GM13977 (cell line): ENCODE results near the gene NFU1.

Experiments
- DNase-seq: peaks from one replicate; pipeline ENCODE4 v3.0.0; 2012; ENCODE audit warnings: low spot score
- CTCF ChIP-seq: IDR thresholded peaks from 2 replicates; pipeline ENCODE4 v1.5.1; 2012; ENCODE audit warnings: mild to moderate bottlenecking, control low read depth; ENCODE audit not compliant: insufficient read depth; ENCODE audit errors: extremely low read depth, missing control alignments
- in situ Hi-C: fragments of 300-500 bp; cut with MboI; formaldehyde crosslinking; loops from one replicate; pipeline ENCODE4 v1.12.0; 2022; ENCODE audit warnings: low sequenced_read_pairs, low pct_unique_long_range_greater_than_20kb, mixed read lengths, inconsistent platforms; ENCODE audit not compliant: unreplicated experiment

Gene NFU1

GRCh38 chr2:69464575-69464974, 27.3 kb upstream of the NFU1 start:
- no peak for DNase-seq
- in situ Hi-C loops = no loop called here
- no peak for TF ChIP-seq CTCF

DNA sequence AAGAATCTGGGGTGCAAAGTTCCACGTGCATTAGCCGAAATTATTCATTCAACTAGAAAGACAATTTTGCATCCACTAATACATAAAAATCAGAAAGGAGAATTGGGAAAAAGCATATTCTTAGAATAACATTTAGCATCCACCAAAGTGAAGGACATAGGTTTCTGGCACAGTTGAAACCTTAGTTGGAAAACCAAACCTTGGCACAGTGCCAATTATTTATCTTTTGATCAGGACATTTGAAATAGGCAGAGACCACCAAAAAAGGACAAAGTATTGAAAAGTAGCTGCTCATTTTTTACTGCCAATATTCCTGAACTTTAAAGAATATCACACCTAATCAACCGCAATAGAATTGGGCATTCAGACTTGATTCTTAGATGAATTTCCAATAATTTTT, 25.5 kb upstream of the NFU1 start:
- DNase-seq = no peak
- in situ Hi-C loops = no loop called here
- no peak for TF ChIP-seq CTCF

GRCh38 chr2:69461404-69461803, 24.2 kb upstream of the NFU1 start:
- no peak for TF ChIP-seq CTCF
- DNase-seq = no peak
- in situ Hi-C loops = no loop called here

DNA sequence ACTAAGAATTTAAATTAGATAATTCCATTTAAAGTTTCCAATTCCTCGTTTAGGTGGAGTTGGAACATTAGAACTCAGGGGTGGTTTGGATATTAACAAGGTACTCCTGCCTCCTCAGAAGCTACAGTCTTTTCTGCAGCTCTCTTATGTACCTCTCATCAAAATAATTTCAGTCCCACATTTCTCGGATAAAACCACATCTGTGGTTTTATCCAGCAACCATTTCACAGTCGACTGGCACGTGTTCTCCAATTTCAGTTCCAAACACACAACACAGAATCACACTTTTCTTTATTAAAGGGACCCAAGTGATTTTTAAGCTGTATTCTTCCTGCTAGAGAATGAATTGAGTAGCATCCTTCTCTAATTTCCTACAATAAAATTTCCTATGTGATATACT, 22.7 kb upstream of the NFU1 start:
- in situ Hi-C loops = no loop called here
- no peak for DNase-seq

GRCh38 chr2:69456950-69457445, 19.8 kb upstream of the NFU1 start:
- in situ Hi-C loops = no loop called here
- TF ChIP-seq CTCF = no peak
- no peak for DNase-seq

More for the DNA sequence above, 22.7 kb upstream of the NFU1 start:
- TF ChIP-seq CTCF = no peak

GRCh38 chr2:69456154-69456553, 18.9 kb upstream of the NFU1 start:
- DNase-seq = no peak
- TF ChIP-seq CTCF = no peak
- in situ Hi-C loops = no loop called here

- no peak for DNase-seq
- in situ Hi-C loops = no loop called here
- TF ChIP-seq CTCF = no peak
These were observed 17.7 kb upstream of the NFU1 start for GRCh38 chr2:69454976-69455375.
